Epithelial cell of esophagus (primary cell): ENCODE measurements around the gene C19orf38.

ENCODE experiments used
- DNase-seq: peaks from one replicate; pipeline ENCODE4 v3.0.0; 2010; ENCODE audit warnings: low read depth
- H3K4me3 ChIP-seq: 2 replicates; pipeline ENCODE4 v1.5.1; 2011; ENCODE audit warnings: mild to moderate bottlenecking, low read length, control low read depth
- TF ChIP-seq, protein P1 (sequence below): IDR thresholded peaks from 2 replicates; pipeline ENCODE4 v1.5.1; 2011; ENCODE audit warnings: low read depth, mild to moderate bottlenecking, low read length, control low read depth, inconsistent platforms; ENCODE audit not compliant: insufficient read depth; ENCODE audit errors: missing control alignments

C19orf38 gene

DNA sequence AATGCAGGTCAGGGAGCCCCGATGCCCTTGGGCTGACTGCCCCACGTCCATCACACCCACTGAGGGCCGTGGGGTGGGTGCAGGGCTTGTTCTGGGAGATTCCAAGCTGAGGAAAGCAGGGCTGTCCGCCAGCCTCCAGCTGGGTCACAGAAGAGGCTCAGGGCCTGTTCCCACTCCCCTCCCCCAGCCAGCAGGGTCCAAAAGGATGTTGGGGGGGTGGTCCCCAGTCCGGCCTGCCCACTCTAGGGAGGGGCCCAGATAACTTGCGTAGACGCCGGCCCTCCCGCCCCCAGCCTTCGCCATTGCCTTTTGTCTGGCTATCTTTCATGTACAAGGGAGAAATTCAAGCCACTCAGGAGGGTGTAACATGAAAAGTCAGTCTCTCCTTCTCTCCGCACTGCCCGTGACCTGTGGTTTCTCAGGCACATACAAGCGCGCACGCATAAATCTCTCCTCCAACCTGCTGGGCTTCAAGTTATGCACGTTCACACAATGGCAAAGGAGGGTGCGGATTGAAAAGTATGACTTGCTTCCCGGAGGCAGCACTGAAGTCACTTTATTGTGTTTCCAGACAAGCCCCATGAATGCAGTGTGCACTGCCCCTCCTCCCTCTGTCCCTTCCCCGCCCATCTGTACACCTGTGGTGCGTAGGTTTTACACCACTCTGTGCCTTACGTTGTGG, 43.3 kb downstream of the C19orf38 start:
- TF ChIP-seq, protein P1, sequence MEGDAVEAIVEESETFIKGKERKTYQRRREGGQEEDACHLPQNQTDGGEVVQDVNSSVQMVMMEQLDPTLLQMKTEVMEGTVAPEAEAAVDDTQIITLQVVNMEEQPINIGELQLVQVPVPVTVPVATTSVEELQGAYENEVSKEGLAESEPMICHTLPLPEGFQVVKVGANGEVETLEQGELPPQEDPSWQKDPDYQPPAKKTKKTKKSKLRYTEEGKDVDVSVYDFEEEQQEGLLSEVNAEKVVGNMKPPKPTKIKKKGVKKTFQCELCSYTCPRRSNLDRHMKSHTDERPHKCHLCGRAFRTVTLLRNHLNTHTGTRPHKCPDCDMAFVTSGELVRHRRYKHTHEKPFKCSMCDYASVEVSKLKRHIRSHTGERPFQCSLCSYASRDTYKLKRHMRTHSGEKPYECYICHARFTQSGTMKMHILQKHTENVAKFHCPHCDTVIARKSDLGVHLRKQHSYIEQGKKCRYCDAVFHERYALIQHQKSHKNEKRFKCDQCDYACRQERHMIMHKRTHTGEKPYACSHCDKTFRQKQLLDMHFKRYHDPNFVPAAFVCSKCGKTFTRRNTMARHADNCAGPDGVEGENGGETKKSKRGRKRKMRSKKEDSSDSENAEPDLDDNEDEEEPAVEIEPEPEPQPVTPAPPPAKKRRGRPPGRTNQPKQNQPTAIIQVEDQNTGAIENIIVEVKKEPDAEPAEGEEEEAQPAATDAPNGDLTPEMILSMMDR, result no peak
- H3K4me3 ChIP-seq, result peak overlapping the region; percentile 10
- DNase-seq, result peak; percentile 97

DNA sequence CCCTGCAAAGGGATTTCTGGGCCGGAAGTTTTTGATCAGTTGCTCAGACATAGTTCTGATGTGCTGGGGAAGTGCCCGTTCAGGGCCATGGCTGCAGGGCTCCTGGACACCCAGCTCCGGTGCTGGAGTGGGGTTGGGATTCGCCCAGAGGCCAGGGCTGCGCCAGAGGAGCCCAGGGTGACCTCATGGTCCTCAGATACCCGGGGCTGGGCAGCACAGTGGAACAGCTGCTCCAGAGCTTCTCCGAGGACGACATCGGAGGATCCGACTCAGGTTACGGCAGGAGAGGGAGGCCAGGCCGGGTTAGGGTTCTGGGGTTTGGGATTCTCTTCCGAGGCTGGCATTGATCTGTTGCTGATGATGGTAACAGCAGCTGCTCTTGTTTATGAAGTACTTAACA, 44.0 kb downstream of the C19orf38 start:
- DNase-seq, result no peak
- TF ChIP-seq, protein P1, result no peak
- no peak overlapping the region for H3K4me3 ChIP-seq

DNA sequence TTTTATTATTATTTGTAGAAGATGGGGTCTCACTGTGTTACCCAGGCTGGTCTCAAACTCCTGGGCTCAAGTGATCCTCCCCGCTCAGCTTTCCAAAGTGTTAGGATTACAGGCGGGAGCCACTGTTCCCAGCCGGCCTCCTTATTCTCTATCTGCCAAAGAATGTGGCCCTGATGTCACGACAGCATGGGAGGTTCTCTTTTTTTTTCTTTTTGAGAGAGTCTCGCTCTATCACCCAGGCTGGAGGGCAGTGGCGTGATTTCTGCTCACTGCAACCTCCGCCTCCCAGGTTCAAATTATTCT, 46.6 kb downstream of the C19orf38 start:
- DNase-seq, result no peak
- TF ChIP-seq, protein P1, result no peak
- no peak overlapping the region for H3K4me3 ChIP-seq

DNA sequence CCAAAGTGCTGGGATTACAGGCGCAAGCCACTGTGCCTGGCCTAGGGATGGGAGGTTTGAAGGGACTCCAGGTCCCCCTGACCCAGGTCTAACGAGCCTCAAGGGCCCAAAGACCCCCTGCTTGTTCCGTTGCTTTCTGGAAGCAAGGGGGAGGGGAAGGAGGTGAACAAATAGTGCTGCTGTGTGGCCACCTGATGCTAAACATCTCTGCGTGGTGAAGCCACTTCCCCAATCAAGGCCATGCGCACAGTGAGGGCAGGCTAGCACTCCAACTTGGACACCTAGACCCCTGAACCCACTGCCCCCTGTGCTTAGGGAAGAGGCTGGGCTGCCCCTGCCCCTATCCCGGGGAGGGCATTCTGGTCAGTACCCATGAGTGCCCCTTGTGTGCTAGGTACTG, 47.1 kb downstream of the C19orf38 start:
- TF ChIP-seq, protein P1, result no peak
- DNase-seq, result no peak
- H3K4me3 ChIP-seq, result no peak overlapping the region

DNA sequence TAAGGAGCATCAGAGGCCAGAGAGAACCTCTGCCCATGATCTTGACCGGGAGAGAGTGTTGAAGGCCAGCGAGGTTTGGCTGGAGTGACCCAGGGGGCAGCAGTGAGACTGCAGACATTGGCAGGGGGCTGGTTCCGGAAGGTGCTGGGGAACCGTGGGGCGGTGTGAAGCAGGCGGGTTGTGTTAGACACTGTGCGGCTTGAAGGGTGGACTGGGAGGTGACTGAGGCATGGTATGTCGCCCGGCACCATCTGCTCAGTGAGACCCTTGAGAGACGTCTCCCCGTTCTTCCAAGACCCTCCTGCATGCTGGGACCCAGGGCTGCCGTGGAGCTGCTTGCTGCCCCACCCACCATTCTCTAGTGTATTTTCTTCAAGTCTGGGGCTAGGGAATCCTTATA, 47.7 kb downstream of the C19orf38 start:
- no peak for DNase-seq
- no peak overlapping the region for H3K4me3 ChIP-seq
- TF ChIP-seq, protein P1, result no peak

DNA sequence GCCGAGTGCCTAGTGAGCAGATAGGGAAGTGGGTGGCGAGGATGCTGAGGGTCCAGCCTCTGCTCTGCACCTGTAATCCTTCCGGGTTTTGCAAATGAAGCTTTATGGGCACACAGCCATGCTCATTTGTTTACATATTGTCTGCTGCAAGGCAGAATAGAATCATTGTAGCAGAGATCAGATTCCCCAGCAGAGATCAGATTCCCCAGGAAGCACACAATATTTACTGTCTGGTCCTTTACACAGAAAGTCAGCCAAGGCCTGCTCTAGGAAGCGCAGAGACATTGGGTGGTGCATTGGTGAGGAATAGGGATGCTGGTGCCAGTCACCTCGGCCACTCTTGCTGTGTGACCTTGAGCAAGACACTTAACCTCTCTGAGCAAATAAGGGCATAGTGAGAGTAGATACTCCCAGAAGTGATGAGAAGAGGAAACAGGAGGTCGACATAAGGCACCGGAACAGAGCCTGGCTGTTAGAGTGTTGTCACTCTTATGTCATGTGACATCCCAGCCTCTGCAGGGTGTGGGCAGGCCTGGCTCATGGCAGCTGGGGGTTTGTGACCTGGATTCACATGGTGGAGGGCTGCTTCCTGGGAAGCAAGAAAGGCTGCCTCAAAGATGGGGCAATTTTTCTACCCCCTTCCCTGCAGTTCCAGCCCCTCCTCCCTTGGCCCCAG, 48.8 kb downstream of the C19orf38 start:
- no peak overlapping the region for H3K4me3 ChIP-seq
- TF ChIP-seq, protein P1, result no peak
- DNase-seq, result no peak

DNA sequence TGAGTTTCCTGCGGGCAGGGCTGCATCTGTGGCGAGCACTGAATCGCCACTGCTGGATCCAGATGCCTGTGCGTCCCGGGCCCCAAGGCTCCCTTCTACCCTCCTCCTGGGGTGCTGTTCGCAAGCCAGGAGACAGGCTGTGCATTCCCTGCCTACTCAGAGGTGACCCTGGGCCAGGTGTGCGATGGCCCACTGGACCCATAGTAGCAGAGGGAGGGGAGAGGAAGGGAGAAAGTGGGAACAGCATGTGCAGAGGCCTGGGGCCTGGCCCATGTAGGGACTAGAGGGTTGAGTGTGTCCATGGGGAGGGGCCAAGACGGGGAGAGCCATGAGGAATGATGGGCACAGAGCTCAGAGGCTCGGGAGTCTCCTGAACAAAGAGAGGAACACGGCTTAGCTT, 50.4 kb downstream of the C19orf38 start:
- H3K4me3 ChIP-seq, result no peak overlapping the region
- no peak for DNase-seq
- TF ChIP-seq, protein P1, result no peak
